GM21786 (cell line): ENCODE measurements around the gene SHTN1.

Source experiments
- ATAC-seq: cut with Tn5 transposase; IDR thresholded peaks from one replicate; pipeline ENCODE4 v1.9.1; 2021; ENCODE audit not compliant: unreplicated experiment

Gene SHTN1

GRCh38 chr10:117005026-117005526, at the start of gene SHTN1:
TSS of gene SHTN1 (minus strand) at chr10:117005187. CDS start at chr10:117005079, 108 bp downstream.
- ATAC-seq, result peak; percentile 51

- ATAC-seq, result no peak
Measured at GRCh38 chr10:117053482-117053881, 48.5 kb upstream of the SHTN1 start.

- no peak for ATAC-seq
Measured at GRCh38 chr10:117047947-117048346, 43.0 kb upstream of the SHTN1 start.

- ATAC-seq, result no peak
Measured at GRCh38 chr10:117016266-117016665, 11.3 kb upstream of the SHTN1 start.

DNA sequence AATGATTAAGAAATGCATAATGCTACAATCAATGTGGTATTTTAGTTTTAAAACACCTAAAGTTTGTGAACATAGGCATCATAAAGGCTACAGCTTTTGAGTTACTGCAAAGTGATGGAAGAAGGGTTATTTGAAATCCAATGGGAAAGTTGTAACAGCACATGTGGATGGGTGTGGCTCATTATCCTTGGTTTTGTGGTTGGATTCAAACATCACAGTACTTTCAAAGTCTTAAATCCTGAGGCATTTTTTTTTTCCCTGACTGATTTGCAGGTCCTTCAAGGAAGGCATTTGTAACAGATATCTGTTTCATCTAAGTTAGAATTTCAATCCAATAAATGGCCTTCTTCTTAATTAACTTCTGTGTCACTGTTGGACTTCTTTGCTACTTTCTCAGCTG, 9.8 kb upstream of the SHTN1 start:
- no peak for ATAC-seq

DNA sequence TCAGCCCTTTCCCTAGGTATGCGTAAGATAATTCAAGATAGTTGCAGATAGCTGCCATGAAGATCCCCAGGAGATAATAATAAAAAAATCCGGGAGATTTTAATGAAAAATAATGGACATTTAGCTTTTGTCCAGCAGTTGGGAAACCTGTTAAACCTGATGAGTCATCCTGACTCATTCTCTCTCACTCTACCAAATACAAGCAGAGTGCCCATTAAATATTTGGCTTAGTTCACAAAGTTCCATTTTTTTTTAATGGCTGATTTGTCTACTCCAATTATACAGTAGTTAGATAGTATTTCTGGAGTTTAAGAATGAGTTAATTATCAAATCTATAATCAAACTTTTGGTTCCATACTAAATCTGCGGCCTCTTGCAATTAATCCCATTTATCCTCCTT, 2.1 kb upstream of the SHTN1 start:
- ATAC-seq, result no peak

DNA sequence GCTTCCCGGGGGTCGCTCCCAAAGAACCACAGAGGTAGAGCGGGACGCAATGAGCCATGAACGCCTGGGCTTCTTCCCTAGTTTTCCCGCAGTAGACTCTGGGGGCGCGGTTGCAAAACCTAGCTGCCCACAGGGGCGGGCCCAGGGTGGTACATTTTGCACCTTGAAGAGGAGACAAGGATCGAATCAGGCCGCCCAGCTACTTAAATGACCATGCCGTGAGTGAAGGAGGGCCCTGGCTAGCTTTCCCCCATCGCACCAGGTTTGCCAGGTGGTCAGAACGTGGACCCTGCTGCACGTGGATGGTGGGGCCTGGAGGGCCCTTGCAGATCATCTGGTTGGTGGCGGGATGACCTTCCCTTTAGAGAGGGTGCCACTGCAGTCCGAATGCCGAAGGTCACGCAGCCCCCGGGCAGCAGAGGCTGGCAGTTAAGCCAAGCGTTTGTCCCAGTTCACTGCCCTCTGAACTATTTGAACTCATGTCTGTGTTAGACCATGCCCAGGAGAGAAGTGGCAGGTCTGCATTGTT, 604 bp upstream of the SHTN1 start:
- no peak for ATAC-seq

DNA sequence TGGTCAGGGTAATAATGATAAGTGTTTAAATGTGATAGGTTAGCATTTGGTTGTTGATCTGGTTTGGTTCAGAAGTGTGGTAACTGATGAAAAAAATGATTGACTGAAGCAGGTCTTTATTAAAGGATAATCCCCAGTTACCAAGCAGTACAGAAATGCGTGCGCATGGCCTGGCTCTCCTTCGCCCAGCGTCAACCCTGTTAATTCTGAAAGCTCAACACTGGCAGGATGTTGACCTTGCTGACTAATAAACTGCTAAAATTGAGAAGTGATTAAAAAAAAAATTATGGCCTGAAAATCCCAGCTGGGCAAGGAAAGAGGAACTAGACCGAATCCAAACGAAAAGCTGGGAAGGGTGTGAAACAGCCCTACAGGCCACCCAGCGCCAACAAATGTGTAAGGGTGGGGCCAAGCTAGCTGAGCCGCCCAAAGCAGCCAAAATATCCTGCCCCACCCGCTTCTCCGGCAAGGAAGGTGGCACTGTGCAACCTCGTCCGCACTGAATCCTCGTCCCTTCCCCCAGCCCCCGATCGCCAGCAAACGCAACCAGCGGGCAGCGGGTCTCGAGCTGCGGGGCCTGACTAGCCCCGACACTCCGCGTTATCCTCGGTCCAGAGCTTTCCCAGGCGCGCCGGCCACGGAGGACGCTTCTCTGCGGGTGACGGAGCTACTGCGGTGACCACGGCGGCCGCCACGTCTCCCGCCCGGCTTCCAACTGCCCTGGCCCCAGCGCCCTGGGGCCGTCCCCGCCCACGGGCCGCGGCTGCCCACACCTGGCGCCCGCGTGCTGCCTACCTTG, 561 bp downstream of the SHTN1 start:
- ATAC-seq, result peak; percentile 51

- no peak for ATAC-seq
Measured at GRCh38 chr10:117003336-117003735, 1.7 kb downstream of the SHTN1 start.

DNA sequence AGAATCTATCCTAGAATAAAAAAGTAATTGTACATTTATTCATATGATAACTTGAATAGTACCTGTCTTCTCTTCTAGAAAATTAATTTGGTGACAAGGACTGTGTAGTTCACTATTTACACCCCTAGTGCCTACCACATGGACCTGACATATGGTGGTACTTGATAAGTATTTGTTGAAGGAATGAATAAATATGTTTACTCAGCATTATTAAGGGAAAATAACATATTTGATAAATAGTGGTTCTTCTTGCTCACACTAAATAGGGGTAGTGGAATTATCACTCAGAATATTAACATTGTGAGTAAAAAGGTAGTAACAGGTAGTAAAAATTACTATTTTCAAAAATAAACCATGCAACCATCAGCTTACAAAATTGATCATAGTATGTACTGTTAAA, 2.8 kb downstream of the SHTN1 start:
- no peak for ATAC-seq

DNA sequence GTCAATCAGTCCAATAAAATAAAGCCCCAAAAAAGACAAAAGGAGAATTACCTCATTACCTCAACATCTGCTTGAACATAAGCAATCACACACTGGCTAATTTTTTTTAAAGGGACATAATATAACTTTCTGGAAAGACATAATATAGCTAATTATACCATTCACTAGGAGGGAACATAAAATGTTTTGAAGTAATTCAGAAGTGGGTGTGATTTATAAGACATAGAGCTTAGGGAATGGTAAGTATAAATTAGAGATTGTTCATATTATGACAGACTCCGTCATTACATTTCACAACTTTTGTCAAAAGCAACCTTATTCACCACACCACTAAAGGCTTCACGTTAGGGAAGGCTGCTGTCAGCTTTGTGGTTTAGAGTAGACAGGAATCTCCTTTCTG, 3.8 kb downstream of the SHTN1 start:
- ATAC-seq, result no peak

DNA sequence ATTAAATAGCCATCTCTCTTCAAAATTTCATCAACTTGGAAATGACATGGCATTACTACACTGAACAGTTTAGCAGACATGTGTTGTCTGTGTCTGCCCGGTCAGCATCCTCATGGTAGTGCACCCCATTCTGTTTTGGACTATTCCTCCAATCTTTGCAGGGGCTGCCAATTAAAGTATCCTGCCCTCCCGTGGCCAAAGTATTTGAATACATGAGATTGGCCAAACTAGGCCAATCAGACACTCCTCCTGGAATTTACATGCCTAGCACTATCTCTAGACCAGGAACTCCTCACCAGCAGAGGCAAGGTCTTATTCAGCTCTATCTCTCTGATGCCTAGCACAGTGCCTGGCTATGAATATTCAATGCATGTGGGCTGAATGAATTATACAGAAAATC, 4.4 kb downstream of the SHTN1 start:
- ATAC-seq, result no peak

- ATAC-seq, result no peak
Measured at GRCh38 chr10:116998172-116998571, 6.8 kb downstream of the SHTN1 start.

GRCh38 chr10:116997015-116997414, 8.0 kb downstream of the SHTN1 start:
- ATAC-seq, result no peak

DNA sequence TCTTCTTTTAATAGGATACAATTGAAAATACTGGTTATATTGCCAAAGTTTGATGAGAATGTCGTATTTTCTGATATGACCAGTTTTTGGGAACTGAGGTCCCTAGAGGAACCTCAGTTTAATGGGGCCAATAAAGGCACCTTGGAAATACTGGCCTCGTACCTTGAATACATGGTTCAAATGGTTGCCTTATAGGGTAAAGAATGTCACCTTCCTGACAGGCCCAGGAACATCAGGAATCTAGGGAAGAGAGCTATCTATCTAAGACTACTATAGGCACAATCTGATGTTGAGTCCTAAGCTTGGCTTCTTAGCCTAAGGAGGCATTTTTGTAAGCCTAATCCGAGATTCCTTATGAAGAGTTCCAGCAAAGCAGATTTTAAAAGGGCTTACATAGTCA, 9.3 kb downstream of the SHTN1 start:
- ATAC-seq, result no peak

- no peak for ATAC-seq
Measured at GRCh38 chr10:116994113-116994890, 10.7 kb downstream of the SHTN1 start.

GRCh38 chr10:116993610-116994009, 11.4 kb downstream of the SHTN1 start:
- ATAC-seq, result no peak

DNA sequence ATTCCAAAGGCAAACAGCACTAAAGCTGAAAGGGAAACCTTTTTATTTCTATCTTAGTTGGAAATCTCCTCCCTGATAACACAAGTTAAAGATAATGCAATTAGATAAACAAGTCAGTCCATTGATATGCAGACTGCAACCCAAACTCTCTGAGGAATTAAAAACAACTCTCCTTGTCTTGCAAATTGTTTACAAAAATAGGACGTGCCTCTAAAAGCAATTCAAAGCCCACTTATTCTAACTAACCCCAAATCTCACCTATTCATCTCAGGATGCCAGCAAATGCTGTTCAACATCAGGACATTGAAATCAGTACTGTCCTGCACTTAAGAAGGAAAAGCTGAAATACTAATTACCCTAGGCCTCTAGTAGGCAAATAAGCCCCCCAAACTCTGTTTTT, 12.8 kb downstream of the SHTN1 start:
- ATAC-seq, result no peak

DNA sequence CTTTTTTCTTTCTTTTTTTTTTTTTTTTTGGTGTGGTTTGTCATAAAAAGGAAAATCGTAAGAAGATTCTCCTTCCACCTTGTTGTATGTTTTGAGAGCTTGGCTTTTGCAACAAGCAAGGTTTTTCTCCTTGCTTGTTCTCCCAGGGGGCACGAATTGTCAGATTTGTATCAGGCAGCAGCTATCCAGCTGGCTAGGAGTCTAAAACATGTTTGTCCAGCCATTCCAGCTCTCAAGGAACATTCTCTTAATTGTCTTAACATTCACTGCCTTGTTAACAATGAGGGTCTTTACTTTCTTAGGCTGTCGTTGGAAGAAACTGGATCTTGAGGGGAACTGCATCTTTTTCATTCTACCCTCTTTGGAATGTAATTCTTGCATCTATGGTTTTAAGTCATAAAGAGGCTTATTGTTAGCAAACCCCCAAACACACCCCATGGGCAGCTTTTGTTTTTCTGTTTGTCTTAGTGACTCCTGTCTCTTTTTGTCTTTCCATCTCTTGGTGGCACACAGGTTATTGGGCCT, 14.6 kb downstream of the SHTN1 start:
- no peak for ATAC-seq

GRCh38 chr10:116989439-116989838, 15.5 kb downstream of the SHTN1 start:
- no peak for ATAC-seq

- ATAC-seq, result no peak
Measured at GRCh38 chr10:116988311-116988710, 16.7 kb downstream of the SHTN1 start.

DNA sequence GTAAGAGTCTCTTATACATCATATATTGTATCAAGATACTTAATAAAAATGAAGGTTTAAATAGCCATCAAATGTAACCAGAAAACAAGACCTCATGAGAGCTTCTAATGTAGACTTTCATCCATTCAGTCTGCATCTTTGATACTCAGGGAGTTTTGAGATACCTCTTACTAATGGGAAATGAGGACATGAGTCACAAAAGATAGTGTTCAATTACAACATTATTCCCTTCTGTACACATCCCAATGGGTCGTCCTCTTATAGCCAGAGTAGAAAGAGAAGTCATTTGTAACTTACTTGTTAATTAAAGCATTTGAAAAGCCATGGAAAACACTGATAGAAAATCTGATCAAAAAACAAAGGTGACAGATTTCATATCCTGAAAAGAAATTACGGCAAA, 19.4 kb downstream of the SHTN1 start:
- ATAC-seq, result no peak
